PC-3 (cell line): Measurements from ENCODE around the gene GFRA1.

ENCODE experiments used
- CTCF ChIP-seq: fragments of 300-600 bp; sonication (generic); conservative IDR thresholded peaks from 2 replicates; pipeline ENCODE4 v1.5.1; 2017; ENCODE audit warnings: antibody characterized with exemption, low read depth, mild to moderate bottlenecking, low read length
- EZH2 ChIP-seq: fragments of 300-600 bp; sonication (generic); IDR thresholded peaks from one replicate; pipeline ENCODE4 v1.6.1; 2017; ENCODE audit warnings: antibody characterized with exemption, mild to moderate bottlenecking, low read length; ENCODE audit not compliant: unreplicated experiment
- EZH2phosphoT487 ChIP-seq: fragments of 300-600 bp; sonication (generic); IDR thresholded peaks from 2 replicates; pipeline ENCODE4 v1.6.1; 2018; ENCODE audit warnings: mild to moderate bottlenecking, antibody characterized with exemption, low read length, borderline replicate concordance

- TF ChIP-seq CTCF (no peak), EZH2 (no peak), EZH2phosphoT487 (no peak)
Measured at GRCh38 chr10:116316503-116316902, 43.5 kb upstream of the GFRA1 start.
